Activated CD4-positive, alpha-beta T cell treated with anti-CD3 and anti-CD28 coated beads for 24 hours (primary cell): Measurements from ENCODE around the gene POLR3A.

Experiments used
- DNase-seq, 2 donors: peaks; one replicate each; pipeline ENCODE4 v3.0.0-alpha.2; 2020; ENCODE audit warnings: low read depth in 2 of 2

POLR3A gene

GRCh38 chr10:77944519-77944918 is 84.8 kb downstream of the POLR3A start:
- DNase-seq: no peak

- DNase-seq: no peak
Measured at GRCh38 chr10:77943121-77943901, 86.0 kb downstream of the POLR3A start.

- no peak for DNase-seq
Measured at GRCh38 chr10:77941790-77942189, 87.5 kb downstream of the POLR3A start.

GRCh38 chr10:77940627-77941026 is 88.7 kb downstream of the POLR3A start:
- no peak for DNase-seq

- no peak for DNase-seq
Measured at GRCh38 chr10:77940225-77940624, 89.1 kb downstream of the POLR3A start.

- no peak for DNase-seq
Measured at GRCh38 chr10:77939561-77940001, 89.7 kb downstream of the POLR3A start.

GRCh38 chr10:77936697-77937567 is 92.4 kb downstream of the POLR3A start:
- DNase-seq: no peak

- DNase-seq: no peak
Measured at GRCh38 chr10:77932016-77932715, 97.1 kb downstream of the POLR3A start.

- no peak for DNase-seq
Measured at GRCh38 chr10:77927402-77928246, 101.7 kb downstream of the POLR3A start.

GRCh38 chr10:77926566-77927401 is 102.5 kb downstream of the POLR3A start, which contains the start of gene DLG5:
DLG5 (minus strand) TSS chr10:77926755; CDS start chr10:77926520, 235 bp downstream.
- DNase-seq: peak in 1 of 2 donors; percentile 13

GRCh38 chr10:77925795-77926565 is 103.3 kb downstream of the POLR3A start:
- peak in 1 of 2 donors; percentile 6 for DNase-seq

GRCh38 chr10:77925410-77925794 is 103.9 kb downstream of the POLR3A start:
- no peak for DNase-seq

- DNase-seq: no peak
Measured at GRCh38 chr10:77922566-77923179, 106.6 kb downstream of the POLR3A start.

GRCh38 chr10:77922055-77922454 is 107.3 kb downstream of the POLR3A start:
- DNase-seq: no peak

GRCh38 chr10:77921395-77921794 is 107.9 kb downstream of the POLR3A start:
- DNase-seq: no peak

- no peak for DNase-seq
Measured at GRCh38 chr10:77920495-77920894, 108.8 kb downstream of the POLR3A start.

GRCh38 chr10:77919713-77920108 is 109.6 kb downstream of the POLR3A start:
- DNase-seq: no peak
